Mesodermal cell (in vitro differentiated cells): ENCODE data around the gene EYS.
A peak's percentile ranks its signal among the peaks of the same experiment; 100 is the strongest.

ENCODE experiments used
- H3K27ac ChIP-seq: 2 replicates; pipeline ENCODE4 v1.7.0; 2013; ENCODE audit warnings: mild to moderate bottlenecking, low read depth, low read length, moderate library complexity; ENCODE audit not compliant: severe bottlenecking
- H3K36me3 ChIP-seq: 2 replicates; pipeline ENCODE4 v1.7.1; 2013; ENCODE audit warnings: mild to moderate bottlenecking, low read length, moderate library complexity; ENCODE audit not compliant: control insufficient read depth, insufficient read depth
- H3K4me1 ChIP-seq: one replicate; pipeline ENCODE4 v1.7.1; 2013; ENCODE audit warnings: mild to moderate bottlenecking, low read length; ENCODE audit not compliant: insufficient read depth, control insufficient read depth, poor library complexity, severe bottlenecking
- H3K4me3 ChIP-seq: 2 replicates; pipeline ENCODE4 v1.7.0; 2013; ENCODE audit warnings: low read length, control low read depth, mild to moderate bottlenecking; ENCODE audit not compliant: insufficient read depth, poor library complexity, severe bottlenecking; ENCODE audit errors: extremely low read depth
- H3K9me3 ChIP-seq: 2 replicates; pipeline ENCODE4 v1.7.1; 2013; ENCODE audit warnings: mild to moderate bottlenecking, low read length, moderate library complexity; ENCODE audit not compliant: control insufficient read depth
- WGBS, 2 experiments: methylation state at CpG; one replicate each; pipeline ENCODE4 v1.1.5; 2013; ENCODE audit warnings: missing lambda C conversion rate in 2 of 2; ENCODE audit not compliant: insufficient coverage in 2 of 2; 5-methylcytosine and 5-hydroxymethylcytosine counted together

The EYS gene

DNA sequence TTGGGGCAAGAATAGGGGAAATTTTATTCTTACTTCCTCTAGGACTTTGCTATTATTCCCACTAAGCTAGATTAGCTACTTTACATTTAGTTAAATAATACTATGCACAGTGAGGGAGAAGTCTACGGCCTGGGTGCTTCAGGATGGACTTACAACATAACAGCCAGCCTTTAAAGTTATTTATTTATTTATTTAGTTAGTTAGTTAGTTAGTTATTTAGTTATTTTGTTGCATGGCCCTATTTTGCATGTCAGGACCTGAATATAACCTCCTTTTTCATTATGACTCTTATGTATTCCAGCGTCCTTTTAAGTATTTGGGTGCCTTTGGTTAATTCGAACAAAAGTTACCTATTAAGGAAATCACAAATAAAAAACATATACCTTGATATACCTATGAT is 238.7 kb downstream of the EYS start:
- Histone ChIP-seq H3K4me3 (no peak overlapping the region), H3K9me3 (no peaks in the 10 kb centered on the region), H3K36me3 (no peaks in the 10 kb centered on the region), H3K27ac (no peak overlapping the region), H3K4me1 (no peaks in the 10 kb centered on the region)
- WGBS, 2 experiments: 100% methylated on average over 1 of the region's 3 CpGs; no CpG with 5 or more reads in 1 of the 2 experiments

DNA sequence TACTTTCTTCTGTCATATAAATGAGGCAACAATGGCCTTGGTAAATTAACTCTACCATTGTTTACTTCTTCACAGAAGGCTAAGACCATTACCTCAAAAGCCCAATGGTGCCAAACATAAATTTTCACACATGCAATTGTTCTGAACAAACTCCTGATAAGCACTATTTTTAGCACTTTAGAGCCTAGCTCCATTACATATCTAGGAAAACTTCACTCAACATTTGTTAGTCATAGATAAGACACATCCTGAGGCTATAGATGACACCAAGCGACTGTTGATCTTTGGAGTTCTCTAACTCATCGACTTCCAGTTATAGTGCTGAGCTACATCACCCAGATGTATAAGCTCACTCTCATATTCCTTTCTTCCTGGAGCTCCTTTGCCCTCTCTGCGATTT is 245.9 kb downstream of the EYS start:
- Histone ChIP-seq H3K4me1 (no peaks in the 10 kb centered on the region), H3K27ac (no peak overlapping the region), H3K4me3 (no peak overlapping the region), H3K36me3 (no peaks in the 10 kb centered on the region), H3K9me3 (no peaks in the 10 kb centered on the region)
- 83 to 86% methylated on average over 3 of the region's 3 CpGs for WGBS, 2 experiments

DNA sequence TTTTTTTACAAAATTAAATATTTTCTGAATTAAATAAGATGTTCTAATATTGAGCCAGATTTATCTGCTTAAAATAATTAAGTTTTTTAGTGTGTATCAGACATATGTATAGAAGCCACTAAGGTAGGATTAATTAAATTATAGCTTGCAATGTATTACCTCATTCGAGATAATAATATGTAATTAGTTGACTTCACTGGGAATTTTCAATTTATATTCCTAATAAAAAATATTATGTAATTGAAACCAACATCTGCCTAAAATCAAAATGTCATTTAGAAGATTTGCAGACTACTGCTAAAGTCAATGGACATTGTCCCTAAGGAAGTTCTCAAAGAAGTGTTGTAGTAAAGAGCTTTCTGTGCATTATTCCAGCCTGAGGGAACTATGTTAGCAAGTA is 254.7 kb downstream of the EYS start:
- H3K9me3 ChIP-seq: no peaks in the 10 kb centered on the region
- no peak overlapping the region for H3K27ac ChIP-seq
- no CpG with 5 or more reads among the region's 1 CpG for WGBS, 2 experiments
- H3K4me3 ChIP-seq: no peak overlapping the region
- peaks cover 3% of the 10 kb centered on the region for H3K4me1 ChIP-seq
- H3K36me3 ChIP-seq: no peaks in the 10 kb centered on the region

- Histone ChIP-seq H3K27ac (no peak overlapping the region), H3K4me3 (no peak overlapping the region), H3K36me3 (no peaks in the 10 kb centered on the region), H3K9me3 (no peaks in the 10 kb centered on the region), H3K4me1 (peaks cover 3% of the 10 kb centered on the region)
- WGBS, 2 experiments: no CpG with 5 or more reads among the region's 1 CpG
Observed at GRCh38 chr6:65450451-65450850, 256.6 kb downstream of the EYS start.

- no peaks in the 10 kb centered on the region for H3K9me3 ChIP-seq
- no peaks in the 10 kb centered on the region for H3K36me3 ChIP-seq
- H3K27ac ChIP-seq: no peak overlapping the region
- H3K4me3 ChIP-seq: no peak overlapping the region
- WGBS, 2 experiments: no CpG with 5 or more reads among the region's 1 CpG
- H3K4me1 ChIP-seq: peaks cover 3% of the 10 kb centered on the region
Observed at GRCh38 chr6:65449926-65450325, 257.1 kb downstream of the EYS start.

- no peaks in the 10 kb centered on the region for H3K36me3 ChIP-seq
- peaks cover 3% of the 10 kb centered on the region for H3K4me1 ChIP-seq
- 60% methylated on average over 1 of the region's 1 CpG; no CpG with 5 or more reads in 1 of the 2 experiments for WGBS, 2 experiments
- no peak overlapping the region for H3K4me3 ChIP-seq
- H3K27ac ChIP-seq: peak overlapping the region; percentile 43
- no peaks in the 10 kb centered on the region for H3K9me3 ChIP-seq
Observed at GRCh38 chr6:65448866-65449265, 258.2 kb downstream of the EYS start.

DNA sequence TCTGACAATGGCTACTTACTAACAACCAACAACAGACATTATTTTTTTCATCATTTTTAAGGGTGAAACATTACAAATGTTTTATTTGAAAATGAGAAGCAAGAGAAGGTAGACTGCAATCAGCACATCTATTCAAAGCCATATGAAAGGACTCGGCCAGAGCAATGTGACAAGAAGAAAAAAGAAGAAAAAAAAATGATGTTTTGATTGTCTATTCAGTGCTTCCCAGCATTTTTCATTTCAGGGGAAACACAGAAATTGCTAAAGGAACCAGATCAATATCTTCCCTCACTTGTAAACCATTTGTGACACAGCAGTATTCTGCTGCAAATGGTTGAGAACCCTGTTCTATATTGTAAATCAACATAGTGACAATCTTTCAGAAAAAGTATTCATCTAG is 270.7 kb downstream of the EYS start:
- Histone ChIP-seq H3K4me1 (no peaks in the 10 kb centered on the region), H3K9me3 (no peaks in the 10 kb centered on the region), H3K4me3 (no peak overlapping the region), H3K36me3 (no peaks in the 10 kb centered on the region), H3K27ac (no peak overlapping the region)
- no CpG with 5 or more reads among the region's 1 CpG for WGBS, 2 experiments

DNA sequence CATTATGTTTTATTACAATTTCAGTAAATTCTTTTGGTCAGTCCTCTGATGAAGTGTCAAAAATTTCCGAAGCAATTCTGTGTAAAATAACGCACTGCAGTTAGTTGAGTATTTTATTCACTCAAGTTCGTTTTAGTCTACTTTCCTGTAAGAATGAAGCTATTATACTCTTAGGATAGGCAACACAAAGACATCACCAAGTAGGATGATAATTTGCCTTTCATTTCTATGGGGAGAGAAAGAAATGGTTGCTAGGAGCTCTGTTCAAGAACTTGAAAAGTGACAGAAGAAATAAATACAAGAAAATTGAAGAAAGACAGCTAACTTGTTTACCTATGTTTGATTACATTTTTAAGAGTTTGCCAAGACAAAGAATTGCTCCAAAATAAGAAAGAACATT is 290.4 kb downstream of the EYS start:
- WGBS, 2 experiments: no CpG with 5 or more reads among the region's 3 CpGs
- Histone ChIP-seq H3K36me3 (no peaks in the 10 kb centered on the region), H3K4me1 (no peaks in the 10 kb centered on the region), H3K9me3 (no peaks in the 10 kb centered on the region), H3K27ac (no peak overlapping the region), H3K4me3 (no peak overlapping the region)

DNA sequence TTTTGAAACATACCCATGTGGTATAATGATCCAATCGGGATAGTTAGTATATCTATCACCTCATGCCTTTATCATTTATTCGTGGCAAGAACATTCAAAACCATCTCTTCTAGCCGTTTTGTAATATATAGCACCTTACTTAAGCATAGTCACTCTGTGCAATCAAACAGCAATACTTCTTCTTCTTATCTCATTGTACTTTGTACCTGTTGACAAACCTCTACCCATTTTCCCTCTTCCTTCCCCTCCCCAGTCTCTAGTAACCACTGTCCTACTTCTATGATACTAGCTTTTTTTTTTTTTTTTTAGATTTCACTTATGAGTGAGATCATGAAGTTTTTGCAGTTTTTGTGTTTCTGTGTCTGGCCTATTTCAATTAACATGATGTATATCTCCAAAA is 296.7 kb downstream of the EYS start:
- 80 to 87% methylated on average over 2 to 3 of the region's 3 CpGs for WGBS, 2 experiments
- H3K36me3 ChIP-seq: no peaks in the 10 kb centered on the region

GRCh38 chr6:65402564-65402963 is 304.5 kb downstream of the EYS start:
- Histone ChIP-seq H3K27ac (no peak overlapping the region), H3K9me3 (no peaks in the 10 kb centered on the region), H3K4me3 (no peak overlapping the region), H3K36me3 (no peaks in the 10 kb centered on the region), H3K4me1 (no peaks in the 10 kb centered on the region)

More for the DNA sequence above, 296.7 kb downstream of the EYS start:
- Histone ChIP-seq H3K4me3 (no peak overlapping the region), H3K27ac (no peak overlapping the region), H3K9me3 (no peaks in the 10 kb centered on the region), H3K4me1 (no peaks in the 10 kb centered on the region)

DNA sequence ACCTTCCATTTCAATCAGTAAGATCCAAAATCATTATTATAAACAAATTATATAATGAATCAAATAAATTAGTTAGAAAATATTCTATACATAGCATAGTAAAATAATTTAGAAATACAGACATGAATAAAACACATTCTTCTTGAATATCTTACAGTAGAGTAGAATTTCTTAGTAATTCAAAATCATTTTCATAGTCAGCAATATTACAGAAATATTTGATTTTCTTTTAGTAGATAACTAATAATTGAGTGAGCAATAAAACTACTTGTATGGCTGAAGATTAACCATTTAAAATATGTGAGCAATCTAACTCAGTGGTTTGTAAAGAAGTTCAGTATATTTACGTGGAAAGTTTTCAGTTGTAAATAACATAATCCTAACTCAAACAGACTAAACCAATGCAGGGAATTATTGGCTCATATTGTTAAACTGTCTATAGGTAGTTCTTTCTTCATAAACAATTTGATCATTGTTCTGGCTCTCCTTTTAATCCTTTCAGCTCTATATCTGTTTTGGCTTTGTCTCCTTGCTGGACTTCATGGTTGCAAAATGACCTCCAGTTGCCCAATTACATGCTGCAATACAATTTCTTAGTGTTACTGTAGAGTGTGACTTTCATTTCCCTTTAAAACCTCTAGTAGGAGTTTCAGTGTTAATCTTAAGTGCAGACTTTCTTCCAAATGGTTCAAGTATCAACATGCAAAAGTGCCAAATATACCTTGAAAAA is 307.5 kb downstream of the EYS start:
- H3K4me3 ChIP-seq: no peak overlapping the region
- H3K27ac ChIP-seq: no peak overlapping the region
- H3K4me1 ChIP-seq: no peaks in the 10 kb centered on the region
- no peaks in the 10 kb centered on the region for H3K9me3 ChIP-seq
- H3K36me3 ChIP-seq: no peaks in the 10 kb centered on the region
- no CpG with 5 or more reads among the region's 1 CpG for WGBS, 2 experiments
